22Rv1 (cell line): Measurements from ENCODE around the gene HP1BP3.

ENCODE experiments used
- CTCF ChIP-seq: fragments of 450-650 bp; IDR thresholded peaks from 2 replicates; pipeline ENCODE4 v1.5.1; 2017; ENCODE audit warnings: mild to moderate bottlenecking
- ZFX ChIP-seq: fragments of 450-650 bp; IDR thresholded peaks from 2 replicates; pipeline ENCODE4 v1.6.1; 2017; ENCODE audit warnings: antibody characterized with exemption, borderline replicate concordance

- TF ChIP-seq CTCF (no peak), ZFX (no peak)
Observed at GRCh38 chr1:20787840-20788795, 1.0 kb upstream of the HP1BP3 start.
